Stimulated activated naive B cell treated with anti-CD40 and anti-IgM and Interleukin-4, amounts not matched to agents 10 μg/mL and 1 μg/mL and 100 μg/mL, for 72 hours (primary cell): ENCODE data around the gene NUS1.
"Not testable (repeated sequence)": the region's sequence is repeated elsewhere in the genome, so short reads cannot be mapped to it uniquely, and the experiment has no call there.

Source experiments
- ATAC-seq, 2 donors: fragments of 150-1000 bp; cut with Tn5 transposase; replicated peaks; 2 replicates each; pipeline ENCODE4 v1.10.0; 2021; ENCODE audit warnings: moderate library complexity in 1 of 2
- DNase-seq: peaks from one replicate; pipeline ENCODE4 v3.0.0; 2021
- H3K27ac Mint-ChIP-seq: one replicate; pipeline ENCODE4 v1.8.0; 2022; ENCODE audit warnings: mild to moderate bottlenecking, mixed read lengths
- H3K27me3 Mint-ChIP-seq, 2 donors: one replicate each; pipeline ENCODE4 v1.8.0; 2022; ENCODE audit warnings: mixed read lengths in 2 of 2
- H3K36me3 Mint-ChIP-seq, 2 donors: one replicate each; pipeline ENCODE4 v1.8.0; 2022; ENCODE audit warnings: mixed read lengths in 2 of 2, mild to moderate bottlenecking in 1 of 2
- H3K4me1 Mint-ChIP-seq, 2 donors: one replicate each; pipeline ENCODE4 v1.8.0; 2022; ENCODE audit warnings: mixed read lengths in 2 of 2, mild to moderate bottlenecking in 1 of 2
- H3K4me3 Mint-ChIP-seq, 2 donors: one replicate each; pipeline ENCODE4 v1.8.0; 2022; ENCODE audit warnings: mild to moderate bottlenecking in 2 of 2, mixed read lengths in 2 of 2, moderate library complexity in 1 of 2
- H3K9me3 Mint-ChIP-seq, 2 donors: one replicate each; pipeline ENCODE4 v1.8.0; 2022; ENCODE audit warnings: mixed read lengths in 2 of 2, mild to moderate bottlenecking in 1 of 2

Gene NUS1

GRCh38 chr6:117681162-117681741 is 6.0 kb downstream of the NUS1 start:
- H3K9me3 Mint-ChIP-seq = no peaks in the 10 kb centered on the region
- ATAC-seq (no peak), DNase-seq (no peak)
- peaks cover 42 to 71% of the 10 kb centered on the region in 2 donors for H3K4me1 Mint-ChIP-seq
- no peak overlapping the region for H3K27ac Mint-ChIP-seq
- peaks cover 13 to 49% of the 10 kb centered on the region in 2 donors for H3K36me3 Mint-ChIP-seq
- H3K4me3 Mint-ChIP-seq = no peak overlapping the region
- H3K27me3 Mint-ChIP-seq = no peaks in the 10 kb centered on the region

GRCh38 chr6:117684749-117685148 is 9.5 kb downstream of the NUS1 start:
- DNase-seq (no peak), ATAC-seq (no peak)
- no peak overlapping the region for H3K4me3 Mint-ChIP-seq
- H3K36me3 Mint-ChIP-seq = peaks cover 16 to 46% of the 10 kb centered on the region in 2 donors
- H3K9me3 Mint-ChIP-seq = no peaks in the 10 kb centered on the region
- no peak overlapping the region for H3K27ac Mint-ChIP-seq
- no peaks in the 10 kb centered on the region for H3K27me3 Mint-ChIP-seq
- peaks cover 33 to 64% of the 10 kb centered on the region in 2 donors for H3K4me1 Mint-ChIP-seq

- Mint-ChIP-seq H3K27me3 (no peaks in the 10 kb centered on the region), H3K9me3 (no peaks in the 10 kb centered on the region), H3K36me3 (peaks cover 16 to 41% of the 10 kb centered on the region in 2 donors), H3K4me1 (peaks cover 32 to 61% of the 10 kb centered on the region in 2 donors), H3K27ac (no peak overlapping the region), H3K4me3 (no peak overlapping the region)
- ATAC-seq (no peak), DNase-seq (no peak)
These were observed 10.1 kb downstream of the NUS1 start for GRCh38 chr6:117685359-117685758.

GRCh38 chr6:117687021-117687648 is 11.9 kb downstream of the NUS1 start:
- peaks cover 27 to 46% of the 10 kb centered on the region in 2 donors for H3K4me1 Mint-ChIP-seq
- peaks cover 14 to 39% of the 10 kb centered on the region in 2 donors for H3K36me3 Mint-ChIP-seq
- no peaks in the 10 kb centered on the region for H3K9me3 Mint-ChIP-seq
- H3K27me3 Mint-ChIP-seq = no peaks in the 10 kb centered on the region
- no peak overlapping the region for H3K4me3 Mint-ChIP-seq
- ATAC-seq = no peak
- DNase-seq = no peak
- H3K27ac Mint-ChIP-seq = no peak overlapping the region

GRCh38 chr6:117689584-117689983 is 14.3 kb downstream of the NUS1 start:
- H3K27me3 Mint-ChIP-seq, DNase-seq, ATAC-seq, H3K9me3 Mint-ChIP-seq, H3K4me3 Mint-ChIP-seq, H3K27ac Mint-ChIP-seq: not testable (repeated sequence)
- Mint-ChIP-seq H3K36me3 (peaks cover 20 to 41% of the 10 kb centered on the region in 2 donors), H3K4me1 (peaks cover 21 to 32% of the 10 kb centered on the region in 2 donors)

GRCh38 chr6:117706504-117706903 is 31.2 kb downstream of the NUS1 start:
- DNase-seq = no peak
- Mint-ChIP-seq H3K27me3 (no peaks in the 10 kb centered on the region), H3K9me3 (no peaks in the 10 kb centered on the region), H3K27ac (no peak overlapping the region), H3K4me3 (peak overlapping the region in 1 of 2 donors; percentile 14), H3K4me1 (peaks cover 5 to 9% of the 10 kb centered on the region in 2 donors), H3K36me3 (peaks cover 18 to 19% of the 10 kb centered on the region in 2 donors)
- ATAC-seq = no peak

- peak; percentile 63 to 75 for ATAC-seq
- not testable (repeated sequence) for H3K4me1 Mint-ChIP-seq, H3K27ac Mint-ChIP-seq, H3K27me3 Mint-ChIP-seq, H3K9me3 Mint-ChIP-seq, DNase-seq
- peaks cover 18 to 19% of the 10 kb centered on the region in 2 donors for H3K36me3 Mint-ChIP-seq
- H3K4me3 Mint-ChIP-seq = peak overlapping the region in 1 of 2 donors; percentile 14
These were observed 31.8 kb downstream of the NUS1 start for GRCh38 chr6:117706936-117707509.

GRCh38 chr6:117711369-117711768 is 36.1 kb downstream of the NUS1 start:
- H3K9me3 Mint-ChIP-seq = peaks cover 0 to 1% of the 10 kb centered on the region in 2 donors
- no peak overlapping the region for H3K4me3 Mint-ChIP-seq
- no peaks in the 10 kb centered on the region for H3K27me3 Mint-ChIP-seq
- H3K36me3 Mint-ChIP-seq = peaks cover 16 to 24% of the 10 kb centered on the region in 2 donors
- H3K4me1 Mint-ChIP-seq = peaks cover 5 to 7% of the 10 kb centered on the region in 2 donors
- DNase-seq (no peak), ATAC-seq (no peak)
- no peak overlapping the region for H3K27ac Mint-ChIP-seq

GRCh38 chr6:117718895-117719294 is 43.6 kb downstream of the NUS1 start:
- Mint-ChIP-seq H3K36me3 (peaks cover 5 to 23% of the 10 kb centered on the region in 2 donors), H3K27ac (no peak overlapping the region), H3K9me3 (peaks cover 11% of the 10 kb centered on the region in 2 donors)

GRCh38 chr6:117721520-117721919 is 46.3 kb downstream of the NUS1 start:
- DNase-seq, ATAC-seq, H3K27me3 Mint-ChIP-seq, H3K27ac Mint-ChIP-seq, H3K4me1 Mint-ChIP-seq, H3K4me3 Mint-ChIP-seq: not testable (repeated sequence)
- peaks cover 10 to 11% of the 10 kb centered on the region in 2 donors for H3K9me3 Mint-ChIP-seq
- H3K36me3 Mint-ChIP-seq = peaks cover 5 to 16% of the 10 kb centered on the region in 2 donors

More at GRCh38 chr6:117718895-117719294, 43.6 kb downstream of the NUS1 start:
- DNase-seq = no peak
- Mint-ChIP-seq H3K27me3 (peaks cover 0 to 5% of the 10 kb centered on the region in 2 donors), H3K4me3 (no peak overlapping the region), H3K4me1 (no peaks in the 10 kb centered on the region)
- no peak for ATAC-seq

- no peaks in the 10 kb centered on the region for H3K36me3 Mint-ChIP-seq
- H3K27ac Mint-ChIP-seq = no peak overlapping the region
- ATAC-seq (no peak), DNase-seq (no peak)
- H3K4me3 Mint-ChIP-seq = no peak overlapping the region
- peaks cover under 1 to 2% of the 10 kb centered on the region in 2 donors for H3K27me3 Mint-ChIP-seq
- H3K9me3 Mint-ChIP-seq = peaks cover 0 to 2% of the 10 kb centered on the region in 2 donors
- no peaks in the 10 kb centered on the region for H3K4me1 Mint-ChIP-seq
These were observed 53.4 kb downstream of the NUS1 start for GRCh38 chr6:117728626-117729025.

- no peaks in the 10 kb centered on the region for H3K36me3 Mint-ChIP-seq
- peak in 1 of 2 donors; percentile 14 for ATAC-seq
- H3K4me3 Mint-ChIP-seq = no peak overlapping the region
- no peaks in the 10 kb centered on the region for H3K9me3 Mint-ChIP-seq
- no peak for DNase-seq
- no peaks in the 10 kb centered on the region for H3K4me1 Mint-ChIP-seq
- H3K27me3 Mint-ChIP-seq = peaks cover 7 to 8% of the 10 kb centered on the region in 2 donors
- no peak overlapping the region for H3K27ac Mint-ChIP-seq
These were observed 54.3 kb downstream of the NUS1 start for GRCh38 chr6:117729613-117730012.

GRCh38 chr6:117733341-117733740 is 58.1 kb downstream of the NUS1 start:
- Mint-ChIP-seq H3K36me3 (no peaks in the 10 kb centered on the region), H3K4me1 (no peaks in the 10 kb centered on the region), H3K4me3 (no peak overlapping the region), H3K9me3 (peaks cover 2 to 5% of the 10 kb centered on the region in 2 donors), H3K27ac (no peak overlapping the region), H3K27me3 (peaks cover 8 to 11% of the 10 kb centered on the region in 2 donors)
- ATAC-seq (no peak), DNase-seq (no peak)

- Mint-ChIP-seq H3K27me3 (peaks cover 0 to 4% of the 10 kb centered on the region in 2 donors), H3K27ac (no peak overlapping the region), H3K4me1 (no peaks in the 10 kb centered on the region), H3K4me3 (no peak overlapping the region), H3K36me3 (peaks cover 4 to 6% of the 10 kb centered on the region in 2 donors), H3K9me3 (peaks cover 11 to 20% of the 10 kb centered on the region in 2 donors)
- ATAC-seq (no peak), DNase-seq (no peak)
These were observed 64.6 kb downstream of the NUS1 start for GRCh38 chr6:117739869-117740268.

GRCh38 chr6:117740605-117741004 is 65.3 kb downstream of the NUS1 start:
- Mint-ChIP-seq H3K27me3 (peaks cover 0 to 4% of the 10 kb centered on the region in 2 donors), H3K9me3 (peaks cover 11 to 20% of the 10 kb centered on the region in 2 donors), H3K4me3 (no peak overlapping the region), H3K36me3 (peaks cover 4 to 6% of the 10 kb centered on the region in 2 donors), H3K27ac (no peak overlapping the region), H3K4me1 (no peaks in the 10 kb centered on the region)
- no peak for DNase-seq
- no peak for ATAC-seq
